GM18508 (cell line): ENCODE measurements around the gene CCL4L2.
A peak's percentile ranks its signal among the peaks of the same experiment; 100 is the strongest.
"Not testable (repeated sequence)": the region's sequence is repeated elsewhere in the genome, so short reads cannot be mapped to it uniquely, and the experiment has no call there.

ENCODE experiments used
- ATAC-seq: cut with Tn5 transposase; IDR thresholded peaks from one replicate; pipeline ENCODE4 v1.9.1; 2021; ENCODE audit warnings: moderate number of reproducible peaks; ENCODE audit not compliant: insufficient read depth, unreplicated experiment

CCL4L2 gene

GRCh38 chr17:36210439-36211211 lies at the start of gene CCL4L2:
Gene CCL4L2, plus strand, starts transcription at chr17:36211063.
- ATAC-seq: peak; percentile 37

GRCh38 chr17:36168836-36169235 lies 42.0 kb upstream of the CCL4L2 start:
- ATAC-seq: not testable (repeated sequence)

DNA sequence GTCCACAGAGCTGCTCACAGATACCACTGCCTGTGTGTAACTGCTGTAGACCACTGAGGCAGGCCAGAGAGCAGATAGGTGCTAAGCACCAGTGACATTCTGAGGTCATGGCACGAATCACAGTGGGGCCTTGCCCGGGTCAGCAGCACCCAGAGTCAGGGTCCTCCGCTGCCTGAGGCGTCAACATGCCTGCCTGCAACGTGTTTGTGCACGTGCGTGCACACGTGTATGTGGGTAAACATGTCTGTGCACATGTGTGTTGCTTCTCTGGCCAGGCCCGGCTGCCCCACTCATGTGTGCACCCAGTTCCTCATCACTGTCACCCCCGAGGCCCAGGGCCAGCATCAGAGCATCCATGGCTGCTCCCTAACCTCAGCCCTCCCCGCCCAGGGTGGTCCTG lies 34.3 kb upstream of the CCL4L2 start, which contains the start of gene TBC1D3B:
TSS of gene TBC1D3B (minus strand) at position 101 of the 400 bp plus-strand sequence. CDS start 1,586 bp downstream, outside the sequence.
- not testable (repeated sequence) for ATAC-seq

DNA sequence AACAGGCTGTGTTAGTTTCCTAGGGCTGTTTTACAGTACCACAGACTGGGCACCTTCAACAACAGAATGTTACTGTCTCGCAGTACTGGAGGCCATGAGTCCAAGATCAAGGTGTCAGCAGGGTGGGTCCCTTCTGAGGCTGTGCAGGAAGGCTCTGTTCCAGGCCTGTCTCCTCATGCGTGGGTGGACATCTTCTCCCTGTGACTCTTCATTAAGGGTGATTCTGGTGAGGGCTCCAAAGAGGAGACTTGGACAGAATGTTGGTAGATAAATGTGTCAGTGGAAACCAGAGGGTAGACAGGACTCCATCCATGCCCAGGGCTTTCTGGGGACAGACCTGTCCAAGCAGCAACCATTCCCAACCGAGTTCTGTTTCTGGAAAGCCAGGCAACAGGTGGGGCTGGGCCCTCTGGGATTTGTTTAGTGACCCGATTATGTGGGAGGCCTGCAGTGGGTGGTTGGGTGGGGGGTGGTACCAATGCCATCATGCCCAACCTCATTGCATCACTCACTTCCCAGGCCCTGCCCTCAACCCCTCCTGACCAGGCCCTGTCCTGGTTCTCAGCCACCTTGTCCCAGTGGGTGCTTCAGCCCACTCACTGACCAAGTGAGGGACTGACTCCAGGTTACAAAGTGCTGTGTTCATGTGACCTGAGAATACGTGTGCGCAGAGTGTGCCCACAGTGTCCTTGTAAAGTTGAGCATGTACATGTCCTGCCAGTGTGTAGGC lies 29.3 kb upstream of the CCL4L2 start:
- not testable (repeated sequence) for ATAC-seq

- no peak for ATAC-seq
These were observed 28.5 kb upstream of the CCL4L2 start for GRCh38 chr17:36182176-36183000.

GRCh38 chr17:36183001-36183971 lies 27.6 kb upstream of the CCL4L2 start:
- ATAC-seq: no peak

- ATAC-seq: no peak
These were observed 26.7 kb upstream of the CCL4L2 start for GRCh38 chr17:36184023-36184765.

DNA sequence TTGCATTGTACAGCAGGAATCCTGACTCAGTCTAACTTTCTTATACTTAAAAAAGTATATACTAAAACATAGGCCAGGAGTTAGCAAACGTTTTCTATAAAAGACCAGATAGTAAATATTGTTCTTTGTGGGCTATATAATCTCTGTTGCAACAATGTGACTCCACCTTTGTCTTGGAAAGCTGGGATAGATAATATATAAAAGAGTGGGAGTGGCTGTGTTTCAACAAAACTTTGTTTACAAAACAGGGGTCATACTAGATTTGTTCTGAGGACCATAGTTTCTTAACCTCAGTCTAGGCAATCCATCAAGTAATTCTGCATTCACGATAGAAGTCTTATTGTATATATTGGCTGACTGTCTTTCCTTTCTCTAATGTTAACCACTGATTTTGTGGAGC lies 25.4 kb upstream of the CCL4L2 start:
- no peak for ATAC-seq

DNA sequence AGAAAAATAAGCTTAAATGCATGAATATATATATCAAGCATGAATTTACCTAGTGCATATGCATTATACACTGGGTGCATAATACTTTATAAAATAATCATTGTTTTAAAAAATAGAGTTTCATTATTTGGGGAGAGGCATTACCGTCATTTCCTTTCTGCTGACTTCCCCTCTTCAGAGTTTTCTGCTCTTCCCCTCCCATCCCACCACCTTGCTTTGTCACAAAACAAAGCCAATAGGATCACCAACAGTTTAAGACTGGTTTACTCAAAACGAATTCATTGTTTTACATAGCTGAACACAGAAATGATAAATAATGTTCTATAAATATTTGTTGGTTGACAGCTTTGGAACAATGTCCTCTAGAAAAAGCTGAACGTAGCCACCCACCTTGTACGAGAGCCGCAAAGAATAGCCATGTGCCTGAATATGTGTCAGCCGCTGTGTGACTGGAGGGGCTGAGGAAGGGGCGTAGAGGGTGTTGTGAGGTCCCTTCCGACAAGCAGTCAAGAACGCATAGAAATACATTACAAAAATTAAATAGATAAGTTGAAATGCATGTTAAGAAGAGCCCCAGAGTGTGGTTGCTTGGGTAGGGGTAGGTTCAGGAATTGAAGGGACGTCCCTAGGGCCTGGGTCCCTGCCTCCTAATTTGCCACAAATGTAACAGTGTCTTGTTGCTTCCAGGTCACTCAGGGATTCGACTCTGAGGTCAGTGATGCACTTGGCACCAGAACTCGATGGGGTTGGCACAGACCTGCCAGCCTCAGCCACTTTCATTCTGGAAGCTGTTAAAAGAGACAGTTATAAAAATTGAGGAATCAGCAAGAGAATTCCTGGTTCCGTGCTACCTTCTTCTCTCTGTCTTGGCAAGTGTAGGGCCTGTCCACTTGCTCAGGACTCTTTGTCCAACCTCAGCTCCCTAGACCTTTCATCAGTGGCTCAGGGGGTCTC lies 23.8 kb upstream of the CCL4L2 start:
- not testable (repeated sequence) for ATAC-seq

DNA sequence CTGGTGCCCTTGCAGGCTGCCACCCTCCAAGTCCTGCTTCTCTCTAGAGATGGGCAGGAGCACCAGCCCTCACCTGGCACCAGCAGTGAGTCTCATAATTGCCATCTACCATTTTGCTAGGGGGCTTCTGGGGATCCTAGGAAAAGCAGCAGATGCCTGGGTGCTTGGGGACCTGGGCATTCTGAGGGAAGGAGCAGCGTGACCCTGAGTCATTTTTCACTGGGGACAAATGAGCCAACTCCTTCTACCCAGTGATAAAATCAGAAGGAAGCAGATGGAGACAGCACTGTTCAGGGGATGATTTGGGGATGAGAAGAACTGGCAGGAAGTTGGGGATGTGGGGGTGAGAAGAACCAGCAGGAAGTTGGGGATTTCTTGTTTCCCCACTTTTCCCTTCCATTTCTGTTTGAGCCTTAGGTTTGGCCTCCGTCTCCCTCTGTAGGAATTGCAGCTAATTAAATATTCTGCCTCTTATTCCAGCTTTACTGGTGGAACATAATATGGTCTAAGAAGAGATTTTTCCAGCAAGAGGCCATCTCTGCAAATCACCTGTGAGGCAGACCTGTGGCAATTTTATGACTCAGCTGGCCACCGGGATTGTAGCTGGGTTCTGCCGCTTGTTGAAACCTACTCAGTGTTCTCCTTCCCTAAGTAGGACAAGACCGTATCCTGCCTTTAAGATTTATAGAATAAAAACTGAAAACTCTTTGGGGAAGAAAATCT lies 22.8 kb upstream of the CCL4L2 start:
- ATAC-seq: not testable (repeated sequence)

DNA sequence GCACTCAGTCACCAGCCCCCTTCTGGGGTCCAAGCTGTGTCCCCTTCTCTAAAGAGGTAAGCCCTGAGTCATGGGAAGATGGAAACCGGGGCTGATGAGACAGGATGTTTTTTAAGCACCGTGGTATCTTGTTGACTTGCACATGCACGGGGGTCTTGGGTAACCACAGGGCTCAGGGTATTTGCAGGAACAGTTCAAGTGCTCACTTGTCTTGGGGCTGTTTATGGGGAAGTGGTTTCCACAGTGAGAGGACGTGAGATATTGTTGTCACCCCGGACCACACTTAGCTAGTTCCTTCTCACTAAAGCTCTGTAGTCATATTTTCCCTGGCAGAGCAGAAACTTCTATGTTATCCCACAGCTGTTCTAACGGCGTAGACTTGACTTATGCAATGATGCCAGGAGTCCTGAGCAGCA lies 22.0 kb upstream of the CCL4L2 start:
- no peak for ATAC-seq

DNA sequence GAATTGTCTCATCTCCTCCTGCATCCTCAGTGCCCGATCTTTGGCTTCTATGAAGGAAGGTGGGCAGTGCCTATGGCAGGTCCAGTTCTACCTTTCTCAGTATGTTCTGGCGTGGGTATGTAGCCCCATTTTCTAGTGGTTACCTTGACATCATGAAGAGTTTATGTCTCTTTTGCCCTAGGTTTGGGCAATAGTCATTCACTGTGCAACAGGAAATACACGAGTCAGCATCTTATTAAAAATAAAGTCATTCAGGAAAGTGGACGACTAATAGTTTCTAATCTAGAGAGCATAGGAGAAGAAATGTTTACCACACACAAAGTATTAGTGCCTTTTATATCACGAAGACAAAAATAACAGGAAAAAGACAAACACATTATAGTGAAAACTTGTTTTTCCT lies 20.9 kb upstream of the CCL4L2 start:
- not testable (repeated sequence) for ATAC-seq

- not testable (repeated sequence) for ATAC-seq
These were observed 20.1 kb upstream of the CCL4L2 start for GRCh38 chr17:36190549-36191330.

GRCh38 chr17:36193216-36193775 lies 17.6 kb upstream of the CCL4L2 start:
- ATAC-seq: no peak

DNA sequence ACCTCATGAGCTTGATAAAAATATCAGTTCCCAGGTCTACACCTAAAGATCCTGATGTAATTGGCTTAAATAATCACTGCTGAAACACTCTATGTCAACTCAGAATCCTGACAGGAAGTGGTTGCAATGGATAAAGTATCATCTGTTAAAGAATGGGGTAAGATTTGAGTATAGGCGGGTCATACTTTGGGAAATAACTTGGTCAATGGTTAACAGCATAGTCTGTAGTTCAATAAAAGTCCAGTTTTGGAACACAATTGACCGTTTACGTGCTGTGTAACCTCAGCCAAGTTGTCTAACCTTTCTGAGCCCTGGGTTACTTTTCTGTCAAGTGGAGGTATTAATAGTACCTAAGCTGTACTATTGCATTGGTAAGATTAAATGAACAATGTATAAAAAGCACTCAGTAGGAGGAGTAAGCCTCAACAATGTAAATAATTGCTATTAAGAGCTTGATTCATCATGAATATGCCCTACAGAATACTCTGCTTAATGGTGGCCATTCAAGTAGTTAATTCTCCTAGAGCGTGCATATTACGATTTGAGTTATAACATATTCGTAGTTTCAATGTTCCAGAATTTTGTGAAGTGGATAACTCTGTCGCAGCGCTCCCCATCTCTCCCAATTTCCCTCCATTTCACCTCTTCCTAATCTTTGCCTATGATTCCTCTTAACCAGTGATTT lies 16.6 kb upstream of the CCL4L2 start:
- not testable (repeated sequence) for ATAC-seq
